Measurements from ENCODE around the gene C20orf96.
A peak's percentile ranks its signal among the peaks of the same experiment; 100 is the strongest.
"Not testable (repeated sequence)": the region's sequence is repeated elsewhere in the genome, so short reads cannot be mapped to it uniquely, and the experiment has no call there.

The C20orf96 gene, protein sequence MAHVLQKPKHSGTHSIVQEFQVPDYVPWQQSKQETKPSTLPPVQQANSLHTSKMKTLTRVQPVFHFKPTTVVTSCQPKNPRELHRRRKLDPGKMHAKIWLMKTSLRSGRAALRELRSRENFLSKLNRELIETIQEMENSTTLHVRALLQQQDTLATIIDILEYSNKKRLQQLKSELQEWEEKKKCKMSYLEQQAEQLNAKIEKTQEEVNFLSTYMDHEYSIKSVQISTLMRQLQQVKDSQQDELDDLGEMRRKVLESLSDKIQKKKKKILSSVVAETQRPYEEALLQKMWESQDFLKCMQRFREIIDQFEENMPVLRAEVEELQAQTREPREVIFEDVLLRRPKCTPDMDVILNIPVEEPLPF

DNA sequence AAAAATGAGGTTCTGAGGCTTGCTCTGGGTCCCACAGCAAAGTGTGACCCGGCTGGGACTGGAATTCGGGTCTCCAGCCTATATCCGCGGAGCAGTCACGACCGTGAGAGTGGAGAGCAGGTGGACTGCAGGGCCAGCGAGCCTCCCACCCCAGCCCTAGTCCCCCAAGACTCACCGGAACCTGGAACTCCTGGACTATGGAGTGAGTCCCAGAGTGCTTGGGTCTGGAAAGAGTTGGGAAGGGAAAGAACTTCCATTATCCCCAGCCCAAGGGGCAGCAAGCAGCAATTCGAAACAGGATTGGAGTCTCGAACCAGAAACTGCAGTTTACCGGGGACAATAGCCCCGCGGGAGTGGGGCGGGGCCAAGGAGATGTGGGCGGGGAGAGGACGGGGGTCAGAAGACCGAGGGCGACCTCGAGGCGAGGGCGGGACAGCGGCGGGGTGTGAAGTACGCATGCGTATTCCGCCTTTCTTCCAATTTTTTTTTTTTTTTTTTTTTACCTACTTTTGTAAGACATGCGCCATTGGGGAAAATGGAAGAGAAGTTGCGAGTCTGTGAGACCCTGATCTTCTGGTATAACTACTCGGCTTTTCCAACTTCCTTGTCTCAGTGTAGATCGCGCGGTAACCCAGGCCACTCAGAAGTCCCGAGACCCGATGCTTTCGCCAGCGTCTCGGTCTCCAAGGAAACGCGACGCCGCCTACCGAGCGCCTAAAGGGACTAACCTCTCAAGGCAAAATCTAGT lies at the start of gene C20orf96:
Gene C20orf96 (minus strand): TSS at position 667 of the 748 bp plus-strand sequence. CDS start 140 bp downstream, at position 527.
- peak; percentile 99 for DNase-seq (ENCODE audit: low spot score)

DNA sequence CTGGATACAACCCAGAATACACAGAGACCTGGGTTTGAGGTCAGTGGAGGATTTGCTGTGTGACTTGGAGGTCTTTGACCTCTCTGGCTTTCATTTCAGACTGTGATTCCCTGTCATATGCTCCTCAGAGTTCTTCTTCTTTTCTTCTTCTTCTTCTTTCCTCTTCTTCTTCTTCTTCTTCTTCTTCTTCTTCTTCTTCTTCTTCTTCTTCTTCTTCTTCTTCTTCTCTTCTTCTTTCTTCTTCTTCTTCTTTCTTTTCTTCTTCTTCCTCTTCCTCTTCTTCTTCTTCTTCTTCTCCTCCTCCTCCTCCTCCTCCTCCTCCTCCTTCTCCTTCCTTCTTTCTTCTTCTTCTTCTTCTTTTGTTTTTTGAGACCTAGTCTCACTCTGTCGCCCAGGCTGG lies 45.5 kb upstream of the C20orf96 start:
- DNase-seq (ENCODE audit: low spot score): not testable (repeated sequence)

DNA sequence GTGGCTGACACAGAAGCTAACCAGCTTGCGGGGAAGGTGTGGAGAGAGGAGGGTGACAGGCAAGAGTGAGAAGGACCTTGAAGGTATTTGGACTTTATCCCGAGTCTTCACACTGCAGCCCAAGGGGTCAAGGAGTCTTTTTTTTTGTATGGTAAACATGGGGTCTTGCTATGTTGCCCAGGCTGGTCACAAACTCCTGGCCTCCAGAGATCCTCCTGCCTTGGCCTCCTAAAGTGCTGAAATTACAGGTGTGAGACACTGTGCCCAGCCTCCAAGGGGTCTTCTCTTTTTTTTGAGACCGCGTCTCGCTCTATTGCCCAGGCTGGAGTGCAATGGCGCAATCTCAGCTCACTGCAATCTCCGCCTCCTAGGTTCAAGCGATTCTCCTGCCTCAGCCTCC lies 44.0 kb upstream of the C20orf96 start:
- no peak for DNase-seq (ENCODE audit: low spot score)

DNA sequence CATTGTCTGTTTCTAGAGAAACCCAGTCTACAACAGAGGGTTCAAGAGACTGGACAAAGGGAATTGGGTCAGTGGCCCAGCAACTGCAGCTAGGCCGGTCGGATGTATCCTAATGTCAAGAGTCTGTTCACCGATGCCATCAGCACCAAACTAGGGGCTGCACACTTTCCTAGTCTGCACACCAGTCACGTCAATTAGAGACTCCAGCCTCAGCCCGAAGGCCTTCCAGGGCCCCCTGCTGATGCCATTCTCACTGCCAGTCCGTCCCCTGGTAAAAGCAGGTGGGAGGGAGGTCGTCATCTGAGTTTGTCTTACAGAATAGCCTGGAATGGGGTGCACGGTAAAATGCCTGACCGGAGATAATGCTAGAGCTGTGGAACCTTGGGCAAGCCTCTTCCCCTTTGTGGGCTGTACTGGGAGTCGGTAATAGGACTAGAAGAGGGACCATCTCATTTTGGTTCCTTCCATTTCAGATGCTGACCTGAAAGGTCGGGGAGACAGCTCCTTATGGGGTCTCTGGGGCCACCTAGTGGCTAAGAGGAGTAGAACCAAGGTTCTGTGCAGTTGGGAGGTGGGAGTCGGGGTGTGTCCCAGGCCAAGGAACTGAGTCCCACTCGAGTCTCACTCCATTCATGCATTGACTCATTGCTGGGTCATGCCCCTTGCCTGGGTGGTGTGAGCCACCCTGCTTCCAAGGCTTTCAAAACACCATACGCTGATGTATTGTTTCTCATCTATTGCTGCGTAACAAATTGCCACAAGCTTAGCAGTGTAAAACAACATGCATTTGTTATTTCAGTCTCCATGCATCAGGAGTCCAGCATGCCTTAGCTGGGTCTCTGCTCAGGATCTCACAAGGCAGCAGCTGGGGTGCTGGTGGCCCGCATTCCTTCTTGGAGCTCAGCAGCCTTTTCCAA lies 39.9 kb upstream of the C20orf96 start:
- peak; percentile 79 for DNase-seq (ENCODE audit: low spot score)

DNA sequence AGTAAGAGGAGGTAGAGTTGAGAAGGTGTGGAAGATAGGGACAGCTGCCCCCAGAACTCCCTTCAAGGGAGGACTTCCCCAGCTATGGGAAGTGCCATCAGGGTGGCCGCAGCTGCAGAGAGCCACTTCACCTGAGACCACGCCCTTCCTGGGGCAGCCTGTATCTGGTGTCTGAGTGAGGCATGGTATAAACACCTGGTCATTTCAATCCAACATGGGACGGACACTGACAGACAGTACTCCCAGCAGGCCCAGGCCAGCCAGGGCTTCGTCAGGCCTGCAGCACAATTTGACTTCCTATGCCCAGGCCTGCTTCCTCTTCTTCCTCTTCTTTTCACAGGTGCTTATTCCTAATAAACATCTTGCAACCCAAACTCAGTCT lies 39.3 kb upstream of the C20orf96 start:
- DNase-seq (ENCODE audit: low spot score): no peak

DNA sequence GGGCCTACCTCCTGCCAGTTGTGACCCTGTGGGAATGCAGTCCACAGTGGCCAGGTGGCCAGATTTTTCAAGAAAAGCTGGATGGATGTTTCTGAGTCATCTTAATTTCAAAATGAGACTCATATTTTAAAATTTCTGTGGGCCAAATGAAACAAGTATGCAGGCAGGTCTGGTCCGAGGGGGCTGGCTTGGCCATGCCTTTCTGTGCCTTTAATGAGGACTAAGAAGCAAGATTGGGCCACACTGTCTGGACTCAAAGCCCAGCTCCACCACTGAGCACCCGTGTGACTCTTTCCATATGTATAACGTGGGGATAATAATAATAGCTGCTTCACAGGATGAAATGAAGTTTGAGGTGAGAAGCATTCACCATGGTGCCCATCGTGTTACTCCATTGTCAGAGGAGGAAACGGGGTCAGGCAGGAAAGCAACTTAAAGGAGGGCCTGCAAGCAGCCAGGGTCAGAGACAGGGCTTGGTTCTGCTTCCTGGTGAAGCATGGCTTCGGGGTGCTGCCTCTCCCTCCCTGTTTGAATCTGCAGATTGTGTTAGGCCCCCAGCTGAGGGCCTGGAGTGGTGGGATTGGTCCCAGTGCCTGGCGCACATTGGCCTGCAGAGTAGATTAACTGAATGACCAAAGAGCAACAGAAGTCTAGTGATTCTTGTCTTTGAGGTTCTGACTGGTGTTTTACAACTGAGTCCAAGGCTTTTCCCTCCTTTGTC lies 38.6 kb upstream of the C20orf96 start:
- no peak for DNase-seq (ENCODE audit: low spot score)

DNA sequence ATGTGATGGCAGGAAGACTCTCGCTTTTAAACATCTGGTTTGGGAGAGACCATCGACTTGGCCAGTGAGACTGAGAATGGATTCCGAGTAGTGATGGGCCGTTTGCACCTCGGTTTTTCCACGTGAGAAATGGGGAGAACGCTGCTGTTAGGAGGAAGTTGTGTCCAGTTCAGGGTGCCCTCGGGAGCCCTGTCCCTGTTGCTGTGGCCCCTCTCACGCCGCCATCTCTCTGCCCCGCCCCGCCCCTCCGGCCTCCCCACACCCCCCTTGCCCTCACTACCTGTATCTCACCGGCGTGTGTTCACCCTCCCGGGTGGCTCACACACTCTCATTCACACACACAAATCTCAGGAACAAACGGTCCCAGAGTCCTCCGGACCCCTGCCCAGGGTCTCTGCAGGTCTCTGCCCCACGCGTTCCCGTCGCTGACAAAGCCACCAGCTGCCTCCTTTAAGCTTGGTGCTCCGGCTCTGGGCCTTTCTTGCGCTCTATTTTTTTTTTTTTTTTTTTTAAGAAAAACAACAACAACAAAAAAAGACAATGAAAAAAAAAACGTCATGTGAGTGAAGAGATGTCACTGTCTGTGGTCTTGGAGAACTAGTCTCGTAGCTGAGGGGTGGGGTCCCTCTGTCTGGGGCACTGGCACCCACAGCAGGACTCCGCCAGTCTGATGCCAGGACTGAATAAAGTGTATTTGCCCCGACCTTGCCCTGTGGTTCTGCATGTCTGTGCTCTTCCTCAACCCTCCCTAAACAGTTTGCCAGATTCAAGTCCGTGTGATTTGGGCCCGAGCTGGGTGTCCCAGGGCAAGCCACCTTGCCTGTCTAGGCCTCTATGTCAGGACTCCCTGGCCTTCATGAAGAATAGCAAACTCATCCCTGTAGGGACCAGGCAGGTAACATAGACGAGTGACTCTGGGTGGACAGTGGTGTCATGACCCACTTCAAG lies 37.8 kb upstream of the C20orf96 start:
- no peak for DNase-seq (ENCODE audit: low spot score)

DNA sequence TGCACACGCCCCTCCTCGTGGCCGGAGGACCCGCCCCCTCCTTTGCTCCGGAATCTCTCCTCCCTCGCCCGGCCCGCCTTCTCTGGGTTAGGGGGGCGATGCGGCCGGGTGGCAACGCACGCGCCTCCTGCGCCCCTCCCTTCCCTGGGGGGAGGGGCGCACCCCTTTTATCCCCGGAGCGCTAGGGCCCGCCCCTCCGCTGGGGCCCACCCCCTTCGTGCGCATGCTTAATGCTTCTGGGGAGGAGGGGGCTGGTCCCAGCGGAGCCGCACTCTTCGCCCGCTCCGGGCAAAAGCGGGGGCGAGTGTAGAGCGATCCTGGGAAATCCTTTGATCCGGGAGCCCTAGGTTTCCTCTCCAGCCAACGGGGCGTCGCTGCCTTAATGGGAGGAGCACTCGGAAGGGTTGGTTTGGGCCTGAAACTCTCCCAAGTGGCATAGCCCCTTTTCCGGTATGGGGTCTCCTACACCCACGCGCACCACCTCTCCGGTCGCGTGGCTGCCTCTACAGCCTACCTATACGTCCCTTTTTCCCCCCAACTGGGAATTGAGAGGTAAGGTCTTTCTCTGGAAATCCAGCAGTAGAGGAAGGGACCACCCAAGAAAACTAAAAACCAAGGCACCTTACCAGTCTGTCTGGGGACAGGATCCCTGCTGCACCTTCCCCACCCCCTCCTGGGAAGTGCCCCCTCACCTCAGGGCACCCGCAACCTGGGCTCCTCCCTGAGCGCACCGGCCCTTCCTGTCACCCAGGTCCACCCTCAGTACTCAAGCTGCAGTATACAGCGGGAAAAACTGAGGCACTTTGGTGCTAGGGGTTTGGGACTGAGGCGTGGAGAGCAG lies 36.9 kb upstream of the C20orf96 start:
- DNase-seq (ENCODE audit: low spot score): peak; percentile 97

DNA sequence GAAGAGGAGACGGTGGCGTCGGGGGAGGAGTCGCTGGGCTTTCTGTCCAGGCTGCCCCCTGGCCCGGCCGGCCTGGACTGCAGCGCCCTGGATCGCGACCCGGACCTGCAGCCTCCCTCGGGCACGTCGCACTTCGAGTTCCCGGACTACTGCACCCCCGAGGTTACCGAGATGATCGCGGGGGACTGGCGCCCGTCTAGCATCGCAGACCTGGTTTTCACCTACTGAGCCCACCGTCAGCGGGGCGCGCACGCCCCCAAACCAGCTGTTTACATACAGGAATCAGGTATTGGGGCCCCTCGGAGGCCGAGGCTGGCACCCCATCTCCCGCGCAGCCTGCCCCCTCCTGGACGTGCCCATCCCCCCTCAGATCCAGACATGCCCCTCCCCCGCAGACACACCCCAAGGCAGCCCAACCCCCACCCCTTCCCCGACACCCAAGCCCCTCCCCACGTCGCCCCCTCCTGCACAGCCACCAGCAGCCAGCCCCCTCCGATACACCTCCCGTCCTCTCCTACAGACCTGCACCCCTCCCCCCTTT lies 36.2 kb upstream of the C20orf96 start:
- DNase-seq (ENCODE audit: low spot score): peak; percentile 29

DNA sequence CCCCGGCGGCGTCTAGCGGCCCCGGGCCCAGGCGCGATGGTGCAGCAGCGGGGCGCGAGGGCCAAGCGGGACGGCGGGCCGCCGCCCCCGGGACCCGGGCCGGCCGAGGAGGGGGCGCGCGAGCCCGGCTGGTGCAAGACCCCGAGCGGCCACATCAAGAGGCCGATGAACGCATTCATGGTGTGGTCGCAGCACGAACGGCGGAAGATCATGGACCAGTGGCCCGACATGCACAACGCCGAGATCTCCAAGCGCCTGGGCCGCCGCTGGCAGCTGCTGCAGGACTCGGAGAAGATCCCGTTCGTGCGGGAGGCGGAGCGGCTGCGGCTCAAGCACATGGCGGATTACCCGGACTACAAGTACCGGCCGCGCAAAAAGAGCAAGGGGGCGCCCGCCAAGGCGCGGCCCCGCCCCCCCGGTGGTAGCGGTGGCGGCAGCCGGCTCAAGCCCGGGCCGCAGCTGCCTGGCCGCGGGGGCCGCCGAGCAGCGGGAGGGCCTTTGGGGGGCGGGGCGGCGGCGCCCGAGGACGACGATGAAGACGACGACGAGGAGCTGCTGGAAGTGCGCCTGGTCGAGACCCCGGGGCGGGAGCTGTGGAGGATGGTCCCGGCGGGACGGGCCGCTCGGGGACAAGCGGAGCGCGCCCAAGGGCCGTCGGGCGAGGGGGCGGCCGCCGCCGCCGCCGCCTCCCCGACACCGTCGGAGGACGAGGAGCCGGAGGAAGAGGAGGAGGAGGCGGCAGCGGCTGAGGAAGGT lies 35.5 kb upstream of the C20orf96 start:
- peak; percentile 69 for DNase-seq (ENCODE audit: low spot score)

DNA sequence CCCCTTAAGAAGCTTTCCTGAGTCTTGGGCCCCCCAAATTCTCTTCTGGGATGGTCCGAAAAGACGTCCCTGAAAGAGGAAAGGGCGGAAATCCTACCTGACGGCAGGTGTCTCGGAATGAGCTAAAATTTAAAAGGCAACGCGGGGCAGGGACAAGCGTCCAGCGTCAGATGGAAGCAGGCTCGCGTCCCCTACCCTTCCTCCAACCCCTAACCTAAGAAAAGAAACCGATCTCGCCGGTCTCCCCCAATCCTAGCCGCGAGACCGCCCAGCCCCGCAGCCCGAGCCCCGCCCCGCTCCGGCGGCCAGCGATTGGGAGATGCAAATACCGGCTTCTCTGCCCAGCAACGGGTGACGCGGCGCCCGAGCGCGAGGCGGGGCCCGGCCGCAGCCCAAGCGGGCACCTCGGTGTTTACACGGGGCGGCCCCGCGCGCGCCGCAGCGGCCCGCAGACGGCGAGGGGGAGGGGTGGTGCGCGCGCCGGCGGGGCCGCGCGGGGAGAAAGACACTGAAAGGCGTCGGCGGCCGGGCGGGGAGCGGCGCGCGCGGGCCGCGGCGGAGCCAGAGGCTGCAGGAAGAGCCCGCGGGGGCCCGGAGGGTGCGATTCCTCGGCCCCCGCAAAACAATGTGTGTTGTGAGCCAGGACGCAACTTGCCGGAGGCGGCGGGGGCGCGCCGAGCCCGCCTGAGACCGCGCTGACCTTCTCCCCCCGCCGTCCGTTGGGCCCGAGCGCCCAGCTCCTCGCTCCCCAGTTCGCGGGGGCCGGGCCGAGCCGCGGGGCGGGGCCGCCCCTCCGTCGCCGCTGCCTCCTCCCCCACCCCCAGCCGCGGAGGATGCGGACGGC lies 34.7 kb upstream of the C20orf96 start, which contains the start of gene SOX12:
Gene SOX12 (plus strand): TSS at position 508 of the 844 bp plus-strand sequence. CDS start 373 bp downstream, outside the sequence.
- peak; percentile 95 for DNase-seq (ENCODE audit: low spot score)

DNA sequence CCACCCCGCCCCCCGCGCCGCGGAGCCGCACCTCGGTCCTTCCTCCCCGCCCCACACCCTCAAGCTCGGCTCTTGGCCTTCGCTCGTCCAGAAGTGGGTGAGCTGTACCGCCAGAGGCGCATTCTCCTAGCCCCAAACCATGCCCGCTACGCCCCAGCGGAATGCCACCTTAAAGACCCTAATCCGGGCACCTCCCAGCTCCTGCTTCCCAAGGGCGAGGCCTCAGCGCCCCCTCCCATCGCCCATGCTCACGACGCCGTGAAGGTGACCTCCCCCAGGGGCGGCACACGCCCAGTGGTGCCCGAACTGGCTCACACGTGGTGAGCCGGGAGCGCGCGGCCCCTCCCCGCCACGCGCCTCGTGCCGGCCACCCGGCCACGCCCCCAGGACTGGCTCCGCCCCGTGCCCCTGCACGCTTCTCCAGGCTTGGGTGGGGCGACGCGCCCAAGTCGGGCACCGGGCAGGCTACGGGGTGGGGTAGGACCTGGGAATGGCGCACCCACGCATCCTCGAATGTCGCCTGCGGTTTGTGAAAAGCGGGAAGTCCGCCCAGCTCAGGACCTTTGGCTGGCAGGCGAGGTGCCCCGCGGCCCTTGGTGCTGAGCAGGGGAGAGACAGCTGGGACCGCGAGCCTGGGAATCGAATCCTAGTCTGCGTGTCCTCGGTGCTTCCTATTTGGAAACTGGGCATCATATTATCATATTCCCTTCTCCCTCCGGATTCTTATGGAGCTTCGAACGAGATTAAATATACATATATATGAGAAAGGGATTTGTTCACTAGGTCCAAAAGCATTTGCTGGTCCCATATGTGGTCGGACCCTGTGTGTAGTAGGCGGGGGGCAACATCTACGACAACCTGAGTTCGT lies 33.9 kb upstream of the C20orf96 start:
- peak; percentile 93 for DNase-seq (ENCODE audit: low spot score)

DNA sequence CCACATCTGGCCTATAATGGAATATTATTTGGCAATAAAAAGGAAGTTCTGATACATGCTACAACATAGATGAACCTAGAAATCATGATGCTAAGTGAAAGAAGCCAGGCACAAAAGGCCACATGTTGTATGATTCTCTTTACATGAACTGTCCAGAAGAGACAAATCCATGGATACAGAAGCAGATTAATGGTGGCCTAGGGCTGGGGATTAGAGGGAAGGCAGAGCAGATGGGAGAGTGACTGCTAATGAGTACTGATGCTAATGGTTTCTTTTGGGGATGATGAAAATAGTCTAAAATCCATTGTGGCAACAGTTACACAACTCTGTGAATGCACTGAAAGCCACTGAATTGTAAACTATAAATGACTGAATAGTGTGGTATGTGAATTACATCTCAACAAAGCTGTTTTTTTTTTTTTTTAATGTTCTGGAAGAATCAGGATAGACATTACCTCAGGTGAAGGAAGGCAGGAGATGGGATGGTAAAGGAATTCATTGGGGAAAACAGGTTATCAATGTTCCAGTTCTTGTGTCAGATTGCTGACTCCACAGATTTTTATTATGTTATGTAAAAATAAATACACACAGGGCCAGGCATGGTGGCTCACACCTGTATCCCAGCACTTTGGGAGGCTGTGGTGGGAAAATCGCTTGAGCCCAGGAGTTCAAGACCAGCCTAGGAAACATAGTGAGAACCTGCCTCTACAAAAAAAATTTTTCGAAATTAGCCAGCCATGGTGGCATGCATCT lies 25.9 kb upstream of the C20orf96 start:
- DNase-seq (ENCODE audit: low spot score): peak; percentile 27

DNA sequence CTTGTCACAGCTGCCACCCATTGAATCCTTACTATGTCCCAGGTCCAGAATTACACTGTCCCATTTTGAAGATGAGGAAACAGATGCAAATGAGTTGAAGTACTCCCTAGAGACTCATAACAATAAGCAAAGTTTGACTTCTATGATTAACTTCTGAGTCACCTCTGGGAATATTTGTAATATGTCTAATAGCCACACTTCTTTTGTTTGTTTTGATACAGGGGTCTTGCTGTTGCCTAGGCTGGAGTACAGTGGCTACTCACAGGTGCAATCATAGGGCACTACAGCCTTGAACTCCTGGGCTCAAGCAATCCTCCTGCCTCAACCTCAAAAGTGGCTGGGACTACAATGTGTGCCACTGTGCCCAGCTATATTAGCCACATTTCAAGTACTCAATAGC lies 23.4 kb upstream of the C20orf96 start:
- DNase-seq (ENCODE audit: low spot score): no peak

DNA sequence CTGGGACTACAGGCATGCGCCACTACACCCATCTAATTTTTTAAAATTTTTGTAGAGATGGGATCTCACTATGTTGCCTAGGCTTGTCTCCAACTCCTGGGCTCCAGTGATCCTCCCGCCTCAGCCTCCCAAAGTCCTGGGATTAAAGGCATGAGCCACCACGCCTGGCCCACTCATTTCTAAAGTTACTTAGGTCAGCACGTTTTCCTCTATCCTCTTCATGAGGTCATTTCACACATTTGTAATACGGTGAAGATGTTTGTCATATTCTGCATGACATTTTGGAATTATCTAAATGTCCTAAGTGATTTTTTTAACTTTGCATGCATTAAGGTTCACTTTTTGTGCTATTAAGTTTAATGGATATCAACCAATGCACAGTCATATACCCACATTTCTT lies 22.9 kb upstream of the C20orf96 start:
- no peak for DNase-seq (ENCODE audit: low spot score)

DNA sequence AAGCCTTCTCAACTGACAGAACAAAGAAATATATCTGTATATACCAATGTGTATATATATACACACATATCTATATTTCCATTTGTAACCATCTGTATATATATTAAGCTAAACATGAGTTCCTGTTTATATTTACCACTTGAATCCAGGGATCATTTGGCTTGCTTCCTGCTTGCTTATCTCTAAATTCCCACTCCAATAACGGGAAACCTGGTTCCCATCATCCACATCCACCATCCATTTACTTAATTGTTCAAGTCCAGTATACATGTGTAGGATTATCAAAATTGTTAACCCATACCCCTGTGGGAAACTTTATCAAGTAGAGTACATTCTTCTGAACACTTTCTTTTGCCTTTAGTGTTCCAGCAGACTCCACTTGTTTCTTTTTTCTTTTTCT lies 22.3 kb upstream of the C20orf96 start:
- DNase-seq (ENCODE audit: low spot score): no peak

Measured in GM03348 (cell line).